GM18858 (cell line): ENCODE data around the gene TLCD1.

Source experiments
- ATAC-seq: cut with Tn5 transposase; IDR thresholded peaks from one replicate; pipeline ENCODE4 v1.9.1; 2021; ENCODE audit not compliant: unreplicated experiment

The TLCD1 gene

DNA sequence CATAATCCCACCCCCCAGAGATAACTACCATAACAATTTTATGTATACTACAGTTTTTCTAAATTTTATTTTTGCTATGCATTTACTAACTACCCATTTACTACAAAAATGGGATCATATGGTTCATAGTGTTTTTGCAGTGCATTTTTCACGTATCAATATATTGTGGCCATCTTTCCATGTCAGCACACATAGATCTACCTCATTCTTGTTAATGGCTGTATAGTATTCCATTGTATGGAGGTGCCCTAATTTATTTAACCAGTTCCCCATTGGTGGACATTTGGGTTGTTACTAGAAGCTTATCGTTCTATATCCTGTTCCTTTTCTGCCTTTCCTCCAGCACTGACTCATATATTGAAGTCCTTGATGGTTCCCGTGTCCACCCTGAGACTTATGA is 37.0 kb downstream of the TLCD1 start:
- no peak for ATAC-seq

DNA sequence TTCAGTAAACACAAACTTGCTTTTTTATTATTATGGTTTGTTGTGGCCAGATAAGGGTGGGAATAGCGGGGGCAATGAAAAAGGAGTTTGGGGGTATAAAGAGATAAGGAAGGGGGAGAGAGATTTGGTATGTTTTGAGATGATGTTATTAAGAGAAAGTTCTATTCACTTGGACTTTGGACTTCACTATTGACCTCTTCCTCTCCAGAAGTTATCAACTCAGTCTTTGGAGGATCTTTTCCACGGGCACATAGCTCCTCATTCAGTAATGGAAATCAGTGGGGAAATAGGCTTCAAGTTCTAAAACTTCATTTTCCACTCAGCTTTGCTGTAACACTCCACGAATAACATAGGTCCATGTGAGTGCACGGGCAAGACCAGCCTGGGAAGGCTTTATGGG is 37.6 kb downstream of the TLCD1 start:
- ATAC-seq, result no peak

DNA sequence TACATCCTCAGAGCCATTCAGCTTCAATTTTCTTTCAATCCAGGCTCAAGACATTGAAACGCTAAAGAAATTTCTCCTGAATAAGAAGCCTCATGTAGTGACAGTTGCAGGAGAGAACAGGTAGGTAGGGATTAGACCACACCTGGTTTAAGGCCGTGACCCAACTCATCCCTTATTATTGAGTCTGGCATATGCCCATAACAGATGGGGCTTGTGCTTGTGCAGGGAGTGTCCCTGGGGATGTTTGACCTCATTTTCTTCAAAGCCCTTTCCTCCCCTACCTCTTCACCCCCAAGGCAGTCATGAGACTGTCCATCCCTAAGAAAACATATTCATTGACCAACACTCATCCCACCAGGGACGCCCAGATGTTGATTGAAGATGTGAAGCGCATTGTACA is 39.7 kb downstream of the TLCD1 start:
- ATAC-seq, result no peak

DNA sequence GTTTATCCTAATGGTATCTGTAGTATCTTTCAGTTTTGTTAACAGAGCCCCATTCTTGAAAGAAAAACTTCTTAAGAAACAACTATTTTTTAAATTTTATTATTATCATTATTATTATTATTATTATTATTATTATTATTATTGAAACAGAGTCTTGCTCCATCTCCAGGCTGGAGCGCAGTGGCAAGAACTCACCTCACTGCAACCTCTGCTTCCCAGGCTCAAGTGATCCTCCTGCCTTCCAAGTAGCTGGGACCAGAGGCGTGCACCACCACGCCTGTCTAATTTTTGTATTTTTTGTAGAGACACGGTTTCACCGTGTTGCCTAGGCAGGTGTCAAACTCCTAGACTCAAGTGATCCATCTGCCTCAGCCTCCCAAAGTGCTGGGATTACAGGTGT is 40.7 kb downstream of the TLCD1 start:
- ATAC-seq, result no peak

DNA sequence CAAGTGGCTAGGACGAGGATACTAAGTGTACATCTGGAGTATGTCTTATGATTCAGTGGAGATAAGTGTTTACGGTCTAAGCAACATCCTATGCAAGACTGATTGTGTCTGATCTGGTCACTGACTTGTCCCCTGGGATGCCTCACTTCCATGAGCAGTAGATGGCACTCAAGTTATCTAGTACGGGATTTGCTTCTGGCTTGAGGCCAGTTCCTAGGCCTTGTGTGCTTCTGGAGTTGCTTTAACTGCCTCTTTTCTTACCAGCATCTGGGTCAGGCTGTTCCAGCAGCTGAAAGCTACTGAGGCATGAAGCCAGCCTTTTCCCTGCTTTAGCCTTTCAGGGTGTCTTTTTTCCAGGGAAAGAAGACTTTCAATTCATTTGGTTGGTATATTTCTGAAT is 41.1 kb downstream of the TLCD1 start:
- no peak for ATAC-seq

DNA sequence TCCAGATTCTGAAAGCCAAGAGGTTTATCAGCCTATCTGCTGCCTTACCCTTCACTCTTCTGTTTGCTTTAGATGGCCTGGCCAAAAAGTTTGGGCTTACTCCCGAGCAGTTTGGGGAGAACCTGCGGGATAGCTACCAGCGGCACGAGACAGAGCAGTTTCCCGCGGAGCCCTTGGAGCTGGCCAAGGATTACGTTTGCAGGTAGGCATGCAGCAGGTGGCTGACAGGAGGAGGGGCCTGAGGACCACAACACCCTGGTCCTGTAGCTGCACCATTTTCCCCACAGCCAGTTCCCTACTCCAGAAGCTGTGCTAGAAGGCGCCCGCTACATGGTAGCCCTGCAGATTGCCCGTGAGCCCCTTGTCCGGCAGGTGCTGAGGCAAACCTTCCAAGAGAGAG is 43.4 kb downstream of the TLCD1 start:
- no peak for ATAC-seq

DNA sequence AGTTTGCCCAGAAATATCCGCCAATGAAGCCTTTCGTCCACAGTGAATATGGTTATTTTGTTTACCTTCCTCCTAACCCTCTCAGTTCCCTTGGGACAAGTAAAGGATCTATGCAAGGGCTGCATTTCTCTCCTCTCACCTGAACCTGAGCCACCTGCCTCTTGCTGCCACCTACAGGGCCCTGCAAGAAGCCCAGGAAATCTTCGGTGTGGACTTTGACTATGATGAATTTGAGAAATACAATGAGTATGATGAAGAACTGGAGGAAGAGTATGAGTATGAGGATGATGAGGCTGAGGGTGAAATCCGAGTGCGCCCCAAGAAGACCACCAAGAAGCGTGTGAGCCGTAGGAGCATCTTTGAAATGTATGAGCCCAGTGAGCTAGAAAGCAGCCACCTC is 50.1 kb downstream of the TLCD1 start:
- ATAC-seq, result no peak

DNA sequence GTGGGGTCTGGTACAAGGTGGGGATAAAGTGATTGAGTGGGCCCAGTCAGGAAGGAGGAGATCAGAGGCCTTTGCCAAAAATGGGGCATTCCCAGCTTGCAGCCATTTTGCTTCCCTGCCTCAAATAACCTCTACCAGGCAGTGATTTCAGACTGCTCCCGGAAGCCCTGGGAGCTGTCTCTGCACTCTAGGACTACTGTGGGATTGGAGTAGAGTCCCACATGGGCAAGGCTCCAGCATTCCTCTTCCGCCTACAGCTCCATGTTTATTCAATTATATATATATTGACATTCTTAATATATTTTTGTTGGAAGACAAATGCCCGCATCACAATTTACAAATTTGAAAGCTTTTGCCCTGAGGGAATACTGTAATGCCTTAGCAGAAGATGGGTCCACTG is 50.5 kb downstream of the TLCD1 start:
- no peak for ATAC-seq
